PC-9 (cell line): ENCODE measurements around the gene MFAP2.

Experiments
- CTCF ChIP-seq: fragments of 200-600 bp; sonication (generic); conservative IDR thresholded peaks from 2 replicates; pipeline ENCODE4 v1.6.1; 2017; ENCODE audit warnings: mixed run types, antibody characterized with exemption, mild to moderate bottlenecking, moderate library complexity
- EZH2 ChIP-seq: fragments of 200-600 bp; sonication (generic); IDR thresholded peaks from 2 replicates; pipeline ENCODE4 v1.8.0; 2017; ENCODE audit warnings: antibody characterized with exemption, low read depth

GRCh38 chr1:17016317-17016661 is 35.9 kb upstream of the MFAP2 start:
- TF ChIP-seq CTCF (no peak), EZH2 (no peak)
